ENCODE data around the gene RBMS2.
"Not testable (repeated sequence)": the region's sequence is repeated elsewhere in the genome, so short reads cannot be mapped to it uniquely, and the experiment has no call there.

RBMS2 gene

DNA sequence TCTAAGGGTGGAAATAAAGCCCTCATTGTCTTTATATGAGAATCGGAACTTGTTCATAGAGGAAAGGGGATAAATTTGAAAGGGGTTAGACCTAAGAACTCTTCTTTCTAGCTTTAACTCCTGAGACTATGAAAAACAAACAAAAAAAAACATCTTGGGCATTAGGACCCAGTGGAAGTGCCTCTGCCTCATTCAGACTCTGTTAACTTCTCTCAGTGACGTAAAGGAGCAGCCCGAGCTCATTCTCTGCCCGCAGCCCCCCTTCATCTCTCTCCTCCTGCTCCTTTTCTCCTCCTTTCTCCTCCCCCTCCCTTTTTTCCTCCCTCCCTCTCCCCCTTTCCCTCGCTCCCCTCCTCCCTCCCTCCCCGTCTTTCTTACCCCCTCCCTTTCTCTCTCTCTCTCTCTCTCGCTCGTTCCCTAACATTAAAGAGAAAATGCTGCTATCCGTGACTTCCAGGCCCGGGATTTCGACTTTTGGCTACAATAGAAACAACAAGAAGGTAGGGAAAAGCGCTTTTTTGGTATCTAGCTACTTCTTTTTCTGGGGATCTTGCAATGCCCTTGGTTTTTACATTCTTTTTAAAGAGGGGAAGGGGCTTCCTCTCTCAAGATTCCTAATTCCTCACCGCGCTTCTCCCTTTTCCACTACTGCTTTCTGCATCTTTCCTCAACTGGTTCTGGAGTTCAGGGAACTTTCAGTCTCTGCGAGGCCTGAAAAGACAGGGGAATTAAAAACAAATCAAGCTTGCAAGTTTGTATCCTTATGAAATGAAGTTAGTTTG lies at the start of gene RBMS2:
Gene RBMS2 (plus strand): TSS at position 231 of the 782 bp plus-strand sequence. CDS start 204 bp downstream, at position 435.
- DNase-seq: peak; percentile 79

GRCh38 chr12:56474389-56474788 lies 47.2 kb upstream of the RBMS2 start:
- no peak for DNase-seq

GRCh38 chr12:56476143-56476542 lies 45.5 kb upstream of the RBMS2 start:
- DNase-seq: no peak

GRCh38 chr12:56476972-56477432 lies 44.6 kb upstream of the RBMS2 start:
- DNase-seq: no peak

GRCh38 chr12:56477521-56478225 lies 43.9 kb upstream of the RBMS2 start:
- no peak for DNase-seq

DNA sequence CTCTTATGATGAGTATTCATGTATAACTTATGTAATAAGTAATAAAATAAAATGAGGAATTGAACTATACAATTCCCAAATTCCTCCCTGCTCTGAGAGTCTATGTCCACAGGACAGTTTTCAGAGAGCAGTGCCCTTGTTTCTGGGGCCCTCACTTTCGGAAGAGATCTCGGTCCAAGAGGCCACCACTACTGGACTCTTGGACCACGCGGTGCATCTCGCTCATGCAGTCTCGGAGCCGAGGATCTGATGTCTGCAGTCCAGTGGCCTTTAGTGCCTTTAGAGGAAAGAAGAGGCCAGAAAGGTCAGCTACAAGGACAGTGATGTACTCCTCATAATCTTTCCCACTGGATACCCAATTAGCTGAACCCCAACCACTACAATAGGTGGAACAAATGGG lies 42.0 kb upstream of the RBMS2 start:
- no peak for DNase-seq

- no peak for DNase-seq
Observed at GRCh38 chr12:56484566-56484965, 37.1 kb upstream of the RBMS2 start.

GRCh38 chr12:56486694-56487093 lies 34.9 kb upstream of the RBMS2 start:
- peak; percentile 58 for DNase-seq

DNA sequence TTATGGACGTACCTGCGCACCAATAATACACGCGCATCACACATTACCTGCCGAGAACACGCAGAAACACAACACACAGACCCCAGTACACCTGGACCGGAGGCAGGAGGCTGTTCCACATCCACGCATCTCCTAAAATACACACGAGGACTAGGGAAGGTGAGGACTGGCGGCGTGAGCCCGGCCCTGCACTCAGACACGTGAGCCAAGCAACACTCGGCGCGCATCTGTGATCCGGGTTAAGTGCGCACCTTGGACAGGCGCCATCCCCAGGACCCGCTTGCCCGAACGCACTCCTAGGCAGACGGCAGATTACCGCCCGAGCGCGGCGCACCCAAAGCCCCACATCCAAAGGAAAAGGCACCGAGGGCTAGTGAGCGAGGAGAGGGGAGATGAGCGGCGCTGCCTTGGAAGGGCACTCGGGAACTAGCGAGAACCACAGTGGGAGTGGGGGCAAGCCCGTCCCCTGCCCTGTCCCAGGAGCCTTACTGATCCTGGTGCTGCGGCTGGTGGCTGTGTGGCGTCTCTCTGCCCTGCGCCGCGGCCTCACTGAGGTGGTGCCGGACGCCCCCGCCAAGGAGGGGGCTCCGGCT lies 34.1 kb upstream of the RBMS2 start:
- DNase-seq: peak; percentile 84

DNA sequence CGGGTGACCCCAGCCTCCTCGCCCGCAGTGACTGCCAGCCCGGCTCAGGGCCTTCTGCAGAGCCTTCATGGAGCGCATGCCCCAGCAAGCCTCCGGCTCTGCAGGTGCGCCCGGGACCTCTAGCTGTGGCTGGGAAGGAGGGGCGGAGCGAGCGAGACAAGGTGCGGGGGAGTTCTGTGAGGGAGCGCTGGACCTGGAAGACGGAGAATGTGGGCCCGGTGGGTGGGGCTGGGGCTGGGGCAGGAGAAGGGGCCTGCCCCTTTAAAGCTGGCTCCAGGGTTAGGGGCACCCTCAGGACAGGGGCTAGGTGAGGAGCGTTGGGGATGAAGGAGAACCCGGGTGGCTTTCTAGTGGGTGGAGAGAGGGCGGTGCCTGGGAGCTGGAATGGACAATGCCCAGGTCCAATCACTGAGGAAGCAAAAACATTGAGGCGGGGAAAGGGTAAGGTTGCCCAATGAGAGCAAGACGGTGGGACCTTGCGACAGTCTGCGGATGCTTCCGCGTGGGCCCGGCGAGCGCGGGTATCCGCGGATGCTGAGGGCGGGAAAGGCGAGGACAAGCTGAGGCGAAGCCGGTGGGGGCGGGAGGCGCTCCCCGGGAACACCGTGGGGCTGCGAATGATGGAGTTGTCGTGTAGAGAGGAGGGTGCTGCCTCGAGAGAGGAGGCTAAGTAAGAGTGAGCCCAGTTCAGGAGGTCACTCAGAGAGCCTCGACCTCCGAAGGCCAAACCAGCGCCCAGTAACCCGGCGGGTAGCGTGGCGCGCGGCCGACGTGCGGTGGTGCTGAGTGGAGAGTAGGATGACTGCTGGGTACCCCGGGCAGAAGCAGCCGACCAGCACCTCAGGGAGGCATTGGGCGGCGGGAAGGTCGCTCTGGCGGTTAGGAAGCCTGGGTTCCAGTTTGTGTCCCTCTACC lies 33.3 kb upstream of the RBMS2 start, which contains the start of gene GLS2:
Gene GLS2 (minus strand): TSS at position 121 of the 915 bp plus-strand sequence. CDS start 43 bp downstream, at position 78.
- DNase-seq: peak; percentile 97

DNA sequence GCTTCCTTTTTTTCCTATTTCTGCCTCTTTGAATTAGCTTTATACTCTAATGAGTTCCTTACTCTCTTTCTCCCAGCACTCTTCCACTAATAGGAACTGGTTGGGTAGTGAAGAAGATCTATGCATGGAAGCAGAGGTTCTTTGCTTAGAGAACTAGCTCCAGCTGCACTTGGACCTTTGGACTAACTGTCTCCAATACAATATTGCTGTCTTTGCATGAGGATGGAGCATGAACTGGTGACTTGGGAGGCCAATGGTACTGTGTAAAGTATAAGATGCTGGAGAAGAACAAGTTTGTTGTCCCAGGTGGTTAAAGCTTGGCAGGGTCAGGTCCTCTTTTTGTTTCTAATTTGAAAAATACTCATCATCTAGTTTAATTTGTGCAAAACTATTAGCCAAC lies 31.3 kb upstream of the RBMS2 start:
- no peak for DNase-seq

DNA sequence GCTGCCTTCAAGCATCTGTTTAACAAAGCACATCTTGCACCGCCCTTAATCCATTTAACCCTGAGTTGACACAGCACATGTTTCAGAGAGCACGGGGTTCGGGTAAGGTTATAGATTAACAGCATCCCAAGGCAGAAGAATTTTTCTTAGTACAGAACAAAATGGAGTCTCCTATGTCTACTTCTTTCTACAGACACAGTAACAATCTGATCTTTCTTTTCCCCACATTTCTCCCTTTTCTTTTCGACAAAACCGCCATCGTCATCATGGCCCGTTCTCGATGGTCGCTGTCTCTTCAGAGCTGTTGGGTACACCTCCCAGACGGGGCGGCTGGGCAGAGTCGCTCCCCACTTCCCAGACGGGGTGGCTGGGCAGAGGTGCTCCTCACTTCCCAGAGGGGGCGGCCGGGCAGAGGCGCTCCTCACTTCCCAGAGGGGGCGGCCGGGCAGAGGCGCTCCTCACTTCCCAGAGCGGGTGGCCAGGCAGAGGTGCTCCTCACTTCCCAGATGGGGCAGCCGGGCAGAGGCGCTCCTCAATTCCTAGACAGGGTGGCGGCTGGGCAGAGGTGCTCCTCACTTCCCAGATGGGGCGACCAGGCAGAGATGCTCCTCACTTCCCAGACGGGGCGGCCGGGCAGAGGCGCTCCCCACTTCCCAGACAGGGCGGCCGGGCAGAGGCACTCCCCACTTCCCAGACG lies 28.1 kb upstream of the RBMS2 start:
- DNase-seq: not testable (repeated sequence)

DNA sequence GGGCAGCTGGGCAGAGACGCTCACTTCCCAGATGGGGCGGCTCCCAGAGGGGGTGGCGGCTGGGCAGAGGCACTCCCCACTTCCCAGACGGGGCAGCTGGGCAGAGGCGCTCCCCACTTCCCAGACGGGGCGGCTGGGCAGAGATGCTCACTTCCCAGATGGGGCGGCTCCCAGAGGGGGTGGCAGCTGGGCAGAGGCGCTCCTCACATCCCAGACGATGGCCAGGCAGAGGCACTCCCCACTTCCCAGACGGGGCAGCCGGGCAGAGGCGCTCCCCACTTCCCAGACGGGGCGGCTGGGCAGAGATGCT lies 27.6 kb upstream of the RBMS2 start:
- not testable (repeated sequence) for DNase-seq

DNA sequence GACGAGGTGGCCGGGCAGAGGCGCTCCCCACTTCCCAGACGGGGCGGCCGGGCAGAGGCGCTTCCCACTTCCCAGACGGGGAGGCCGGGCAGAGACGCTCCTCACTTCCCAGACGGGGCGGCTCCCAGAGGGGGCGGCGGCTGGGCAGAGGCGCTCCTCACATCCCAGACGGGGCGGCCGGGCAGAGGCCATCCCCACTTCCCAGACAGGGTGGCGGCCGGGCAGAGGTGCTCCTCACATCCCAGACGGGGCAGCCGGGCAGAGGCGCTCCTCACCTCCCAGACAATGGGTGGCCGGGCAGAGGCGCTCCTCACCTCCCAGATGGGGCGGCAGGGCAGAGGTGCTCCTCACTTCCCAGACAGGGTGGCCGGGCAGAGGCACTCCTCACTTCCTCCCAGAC lies 27.1 kb upstream of the RBMS2 start:
- DNase-seq: not testable (repeated sequence)

DNA sequence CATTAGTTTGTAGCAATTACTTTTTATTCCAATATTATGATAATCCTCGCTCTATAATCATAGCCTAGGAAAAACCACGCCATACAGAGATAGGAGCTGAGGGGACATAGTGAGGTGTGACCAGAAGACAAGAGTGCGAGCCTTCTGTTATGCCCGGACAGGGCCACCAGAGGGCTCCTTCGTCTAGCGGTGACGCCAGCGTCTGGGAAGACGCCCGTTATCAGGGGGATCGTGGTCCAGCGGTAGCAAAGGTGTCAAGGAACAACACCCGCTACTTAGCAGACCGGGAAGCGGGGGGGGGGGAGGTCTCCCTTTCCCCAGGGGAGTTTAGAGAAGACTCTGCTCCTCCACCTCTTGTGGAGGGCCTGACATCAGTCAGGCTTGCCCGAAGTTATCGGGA lies 24.9 kb upstream of the RBMS2 start:
- DNase-seq: peak; percentile 55

DNA sequence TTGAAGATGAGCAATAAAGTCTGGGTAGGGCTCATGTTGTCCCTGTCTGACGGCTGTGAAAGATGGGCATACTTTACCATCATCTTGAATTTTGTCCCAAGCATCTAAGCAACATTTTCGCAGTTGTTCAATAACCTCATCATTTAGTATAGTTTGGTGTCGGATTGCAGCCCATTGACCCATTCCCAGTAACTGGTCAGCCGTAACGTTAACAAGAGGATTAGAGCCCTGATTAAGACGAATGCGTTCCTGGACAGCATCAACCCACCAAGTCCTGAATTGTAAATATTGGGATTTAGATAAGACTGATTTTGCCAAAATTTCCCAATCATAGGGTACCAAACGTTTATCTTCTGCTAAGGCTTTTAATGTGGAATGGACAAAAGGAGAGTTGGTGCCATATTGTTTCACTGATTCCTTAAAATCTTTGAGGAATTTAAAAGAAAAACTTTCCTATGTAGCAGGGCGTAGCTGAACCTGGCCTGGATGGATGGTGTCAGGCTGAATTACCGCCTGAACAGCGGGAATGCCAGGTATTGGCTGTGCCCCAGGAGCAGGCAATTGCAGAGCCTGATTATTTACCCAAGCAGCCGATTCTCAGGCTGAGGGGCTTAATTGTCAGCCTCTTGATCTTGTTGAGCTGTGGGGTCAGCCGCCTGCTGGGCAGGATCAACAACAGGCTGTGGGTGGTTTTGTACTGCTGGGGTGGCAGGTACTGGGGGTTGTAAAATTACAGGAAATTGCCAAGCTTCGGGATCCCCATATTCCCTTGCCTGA lies 23.3 kb upstream of the RBMS2 start:
- DNase-seq: not testable (repeated sequence)

DNA sequence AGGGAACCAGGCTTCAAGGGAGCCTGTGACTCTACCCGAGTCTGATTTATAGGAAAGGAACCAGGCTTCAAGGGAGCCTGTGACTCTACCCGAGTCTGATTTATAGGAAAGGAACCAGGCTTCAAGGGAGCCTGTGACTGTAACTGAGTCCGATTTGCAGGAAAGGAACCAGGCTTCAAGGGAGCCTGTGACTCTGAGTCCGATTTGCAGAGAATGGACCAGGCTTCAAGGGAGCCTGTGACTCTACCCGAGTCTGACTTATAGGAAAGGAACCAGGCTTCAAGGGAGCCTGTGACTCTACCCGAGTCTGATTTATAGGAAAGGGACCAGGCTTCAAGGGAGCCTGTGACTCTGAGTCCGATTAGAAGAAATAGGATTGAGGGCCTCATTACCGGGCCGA lies 22.2 kb upstream of the RBMS2 start:
- not testable (repeated sequence) for DNase-seq

- DNase-seq: not testable (repeated sequence)
Observed at GRCh38 chr12:56499879-56500278, 21.7 kb upstream of the RBMS2 start.

DNA sequence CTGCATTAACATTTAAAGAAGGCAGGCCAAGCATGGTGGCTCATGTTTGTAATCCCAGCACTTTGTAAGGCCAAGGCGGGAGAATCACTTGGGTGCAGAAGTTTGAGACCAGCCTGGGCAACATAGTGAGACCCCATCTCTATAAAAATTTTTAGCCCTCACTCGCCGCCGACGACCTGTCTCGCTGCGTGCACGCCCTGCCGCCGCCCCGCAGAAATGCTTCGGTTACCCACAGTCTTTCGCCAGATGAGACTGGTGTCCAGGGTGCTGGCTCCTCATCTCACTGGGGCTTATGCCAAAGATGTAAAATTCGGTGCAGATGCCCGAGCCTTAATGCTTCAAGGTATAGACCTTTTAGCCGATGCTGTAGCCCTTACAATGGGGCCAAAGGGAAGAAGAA lies 10.8 kb upstream of the RBMS2 start:
- DNase-seq: no peak

GRCh38 chr12:56514014-56514318 lies 7.7 kb upstream of the RBMS2 start:
- not testable (repeated sequence) for DNase-seq

- no peak for DNase-seq
Observed at GRCh38 chr12:56517854-56518253, 3.8 kb upstream of the RBMS2 start.

Data from DMS53 (cell line).